GM13976 (cell line): ENCODE data around the gene ESR1.

Source experiments
- DNase-seq: peaks from one replicate; pipeline ENCODE4 v3.0.0; 2012; ENCODE audit warnings: low spot score
- in situ Hi-C: fragments of 300-500 bp; cut with MboI; formaldehyde crosslinking; loops from one replicate; pipeline ENCODE4 v1.12.0; 2022; ENCODE audit warnings: low sequenced_read_pairs, mixed read lengths, inconsistent platforms; ENCODE audit not compliant: unreplicated experiment
- TF ChIP-seq, protein P1 (sequence below): IDR thresholded peaks from 2 replicates; pipeline ENCODE4 v1.5.1; 2012; ENCODE audit warnings: borderline replicate concordance, mild to moderate bottlenecking; ENCODE audit not compliant: insufficient read depth; ENCODE audit errors: extremely low read depth, missing control alignments, control extremely low read depth

Gene ESR1

DNA sequence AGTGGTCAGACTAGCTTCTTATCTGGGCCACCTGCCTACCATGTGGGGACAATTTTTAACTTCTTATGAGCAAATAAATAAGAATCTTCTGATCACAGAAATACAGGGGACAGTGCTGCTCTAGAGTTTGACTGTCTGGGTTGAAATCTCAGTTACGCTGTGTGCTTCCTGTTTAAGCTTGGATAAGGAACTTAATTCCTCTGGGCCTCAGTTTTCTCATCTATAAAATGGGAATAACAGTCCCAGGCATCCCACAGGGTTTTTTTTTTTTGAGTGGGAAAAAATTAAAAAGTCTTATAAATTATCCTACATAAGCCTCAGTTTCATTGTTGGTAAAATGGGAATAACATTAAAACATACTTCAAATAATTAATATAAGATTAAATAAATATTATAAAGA, 340.9 kb downstream of the ESR1 start:
- TF ChIP-seq, protein P1, sequence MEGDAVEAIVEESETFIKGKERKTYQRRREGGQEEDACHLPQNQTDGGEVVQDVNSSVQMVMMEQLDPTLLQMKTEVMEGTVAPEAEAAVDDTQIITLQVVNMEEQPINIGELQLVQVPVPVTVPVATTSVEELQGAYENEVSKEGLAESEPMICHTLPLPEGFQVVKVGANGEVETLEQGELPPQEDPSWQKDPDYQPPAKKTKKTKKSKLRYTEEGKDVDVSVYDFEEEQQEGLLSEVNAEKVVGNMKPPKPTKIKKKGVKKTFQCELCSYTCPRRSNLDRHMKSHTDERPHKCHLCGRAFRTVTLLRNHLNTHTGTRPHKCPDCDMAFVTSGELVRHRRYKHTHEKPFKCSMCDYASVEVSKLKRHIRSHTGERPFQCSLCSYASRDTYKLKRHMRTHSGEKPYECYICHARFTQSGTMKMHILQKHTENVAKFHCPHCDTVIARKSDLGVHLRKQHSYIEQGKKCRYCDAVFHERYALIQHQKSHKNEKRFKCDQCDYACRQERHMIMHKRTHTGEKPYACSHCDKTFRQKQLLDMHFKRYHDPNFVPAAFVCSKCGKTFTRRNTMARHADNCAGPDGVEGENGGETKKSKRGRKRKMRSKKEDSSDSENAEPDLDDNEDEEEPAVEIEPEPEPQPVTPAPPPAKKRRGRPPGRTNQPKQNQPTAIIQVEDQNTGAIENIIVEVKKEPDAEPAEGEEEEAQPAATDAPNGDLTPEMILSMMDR, result no peak
- DNase-seq, result no peak
- in situ Hi-C loops, result no loop called here

DNA sequence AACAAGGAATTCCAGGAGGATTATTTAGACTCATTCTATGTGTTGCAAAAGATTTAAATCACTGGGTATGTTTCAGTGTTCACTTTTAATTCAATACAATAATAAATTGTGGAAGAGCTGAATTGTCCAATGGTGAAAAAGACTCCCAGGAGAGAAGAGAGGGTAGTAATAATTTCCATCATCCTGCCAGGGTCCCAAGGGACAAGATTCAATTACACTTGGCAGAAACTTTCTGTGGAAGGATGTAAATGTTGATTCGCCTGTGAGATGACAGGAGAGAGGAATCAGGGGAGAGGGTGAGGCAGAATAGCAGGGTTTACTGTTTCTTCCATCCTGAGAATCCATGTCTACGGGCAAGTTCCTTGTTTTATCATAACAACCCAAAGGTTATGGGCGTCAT, 342.7 kb downstream of the ESR1 start:
- TF ChIP-seq, protein P1, result no peak
- in situ Hi-C loops, result no loop called here
- DNase-seq, result no peak

GRCh38 chr6:152151920-152152319, 344.4 kb downstream of the ESR1 start:
- TF ChIP-seq, protein P1, result no peak
- no peak for DNase-seq
- in situ Hi-C loops, result no loop called here

GRCh38 chr6:152154559-152155356, 347.3 kb downstream of the ESR1 start:
- TF ChIP-seq, protein P1, result no peak
- DNase-seq, result no peak
- in situ Hi-C loops, result no loop called here

GRCh38 chr6:152155792-152156191, 348.3 kb downstream of the ESR1 start:
- in situ Hi-C loops, result no loop called here
- TF ChIP-seq, protein P1, result no peak
- DNase-seq, result no peak

- peak; percentile 66 for DNase-seq
- in situ Hi-C loops, result no loop called here
- TF ChIP-seq, protein P1, result no peak
Measured at GRCh38 chr6:152160346-152160745, 352.9 kb downstream of the ESR1 start.
